DND-41 (cell line): ENCODE measurements around the gene KCNB1.

Source experiments
- ATAC-seq: fragments of 200-7000 bp; cut with Tn5 transposase; 3 replicates; pipeline ENCODE4 v1.9.1; 2021; ENCODE audit warnings: low read depth; ENCODE audit not compliant: insufficient read depth
- DNase-seq: peaks from one replicate; pipeline ENCODE4 v3.0.0-alpha.2; 2020
- H2AFZ ChIP-seq: 2 replicates; pipeline ENCODE4 v1.6.0; 2012; ENCODE audit warnings: low read depth, low read length
- H3K27ac ChIP-seq: 2 replicates; pipeline ENCODE4 v1.5.1; 2012; ENCODE audit warnings: low read length, inconsistent platforms
- H3K27me3 ChIP-seq: fragments of 200-600 bp; sonication (generic); 2 replicates; pipeline ENCODE4 v1.6.0; 2012; ENCODE audit warnings: low read length, mild to moderate bottlenecking, inconsistent platforms; ENCODE audit not compliant: insufficient read depth, poor library complexity
- H3K36me3 ChIP-seq: 2 replicates; pipeline ENCODE4 v1.5.1; 2012; ENCODE audit warnings: low read length, inconsistent platforms; ENCODE audit not compliant: insufficient read depth
- H3K4me1 ChIP-seq: 2 replicates; pipeline ENCODE4 v1.5.1; 2012; ENCODE audit warnings: mild to moderate bottlenecking, low read length; ENCODE audit not compliant: insufficient read depth
- H3K4me2 ChIP-seq: 2 replicates; pipeline ENCODE4 v1.6.0; 2012; ENCODE audit warnings: mild to moderate bottlenecking, moderate library complexity, low read length, inconsistent platforms; ENCODE audit not compliant: insufficient read depth
- H3K4me3 ChIP-seq, 2 experiments: fragments of 200-600 bp in 1 of 2; shearing (Covaris generic) in 1 of 2; 2 replicates each; pipeline ENCODE4 v1.5.1; 2012 to 2016; ENCODE audit warnings: inconsistent platforms in 2 of 2, low read length in 2 of 2, mild to moderate bottlenecking in 2 of 2, low read depth in 1 of 2, moderate library complexity in 1 of 2
- H3K79me2 ChIP-seq: 2 replicates; pipeline ENCODE4 v1.6.0; 2012; ENCODE audit warnings: low read length, inconsistent platforms; ENCODE audit not compliant: insufficient read depth
- H3K9ac ChIP-seq: 2 replicates; pipeline ENCODE4 v1.6.0; 2012; ENCODE audit warnings: low read depth, mild to moderate bottlenecking, inconsistent platforms, low read length, moderate library complexity
- H3K9me3 ChIP-seq: 2 replicates; pipeline ENCODE4 v1.5.1; 2012; ENCODE audit warnings: low read length, moderate library complexity, mild to moderate bottlenecking, inconsistent platforms; ENCODE audit not compliant: insufficient read depth, severe bottlenecking
- H4K20me1 ChIP-seq: 2 replicates; pipeline ENCODE4 v1.6.0; 2012; ENCODE audit warnings: low read length; ENCODE audit not compliant: insufficient read depth
- EZH2 ChIP-seq: IDR thresholded peaks from 3 replicates; pipeline ENCODE4 v1.6.1; 2012; ENCODE audit warnings: borderline replicate concordance, low read depth, mild to moderate bottlenecking, moderate library complexity, low read length, inconsistent platforms; ENCODE audit not compliant: severe bottlenecking
- TF ChIP-seq, protein P1 (sequence below): IDR thresholded peaks from 2 replicates; pipeline ENCODE4 v1.5.1; 2012; ENCODE audit warnings: borderline replicate concordance, low read length, moderate library complexity, mild to moderate bottlenecking; ENCODE audit not compliant: poor library complexity, severe bottlenecking; ENCODE audit errors: extremely low read depth

KCNB1 gene

DNA sequence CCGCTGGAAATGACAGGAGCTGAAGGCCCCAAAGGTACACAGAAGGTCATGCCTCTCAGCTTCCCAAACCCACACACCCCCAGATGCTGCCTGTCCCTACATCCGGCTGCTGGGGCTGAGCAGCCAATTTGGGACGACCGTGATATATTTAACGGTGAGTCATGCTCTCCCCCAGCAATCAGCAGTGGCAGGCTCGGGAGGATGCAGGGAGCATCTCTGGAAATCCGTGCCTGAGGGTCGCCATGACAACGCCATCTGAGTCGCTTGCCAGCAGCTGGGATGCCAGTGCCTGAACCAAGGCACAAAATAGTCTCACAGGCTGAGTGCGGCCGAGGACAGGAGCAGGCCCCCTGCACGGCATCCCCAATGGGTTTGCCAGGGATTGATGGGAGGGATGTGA, 57.9 kb downstream of the KCNB1 start:
- Histone ChIP-seq H3K4me3 (no peak overlapping the region), H3K9me3 (no peaks in the 10 kb centered on the region), H3K9ac (no peak overlapping the region), H3K79me2 (no peaks in the 10 kb centered on the region), H4K20me1 (no peaks in the 10 kb centered on the region; the same call in 1 of the 2 replicates), H3K4me1 (no peaks in the 10 kb centered on the region), H3K27ac (no peak overlapping the region), H3K36me3 (no peaks in the 10 kb centered on the region), H3K27me3 (peaks cover 10% of the 10 kb centered on the region), H2AFZ (no peak overlapping the region), H3K4me2 (no peak overlapping the region)
- no peak for DNase-seq
- TF ChIP-seq EZH2: no peak
- TF ChIP-seq, protein P1, sequence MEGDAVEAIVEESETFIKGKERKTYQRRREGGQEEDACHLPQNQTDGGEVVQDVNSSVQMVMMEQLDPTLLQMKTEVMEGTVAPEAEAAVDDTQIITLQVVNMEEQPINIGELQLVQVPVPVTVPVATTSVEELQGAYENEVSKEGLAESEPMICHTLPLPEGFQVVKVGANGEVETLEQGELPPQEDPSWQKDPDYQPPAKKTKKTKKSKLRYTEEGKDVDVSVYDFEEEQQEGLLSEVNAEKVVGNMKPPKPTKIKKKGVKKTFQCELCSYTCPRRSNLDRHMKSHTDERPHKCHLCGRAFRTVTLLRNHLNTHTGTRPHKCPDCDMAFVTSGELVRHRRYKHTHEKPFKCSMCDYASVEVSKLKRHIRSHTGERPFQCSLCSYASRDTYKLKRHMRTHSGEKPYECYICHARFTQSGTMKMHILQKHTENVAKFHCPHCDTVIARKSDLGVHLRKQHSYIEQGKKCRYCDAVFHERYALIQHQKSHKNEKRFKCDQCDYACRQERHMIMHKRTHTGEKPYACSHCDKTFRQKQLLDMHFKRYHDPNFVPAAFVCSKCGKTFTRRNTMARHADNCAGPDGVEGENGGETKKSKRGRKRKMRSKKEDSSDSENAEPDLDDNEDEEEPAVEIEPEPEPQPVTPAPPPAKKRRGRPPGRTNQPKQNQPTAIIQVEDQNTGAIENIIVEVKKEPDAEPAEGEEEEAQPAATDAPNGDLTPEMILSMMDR: no peak
- no peak for ATAC-seq

- no peaks in the 10 kb centered on the region; the same call in 1 of the 2 replicates for H4K20me1 ChIP-seq
- H2AFZ ChIP-seq: no peak overlapping the region
- no peaks in the 10 kb centered on the region for H3K36me3 ChIP-seq
- H3K9me3 ChIP-seq: no peaks in the 10 kb centered on the region
- ATAC-seq: no peak
- TF ChIP-seq EZH2: no peak
- TF ChIP-seq, protein P1: no peak
- H3K79me2 ChIP-seq: no peaks in the 10 kb centered on the region
- peaks cover 20% of the 10 kb centered on the region for H3K27me3 ChIP-seq
- H3K4me3 ChIP-seq: no peak overlapping the region
- H3K9ac ChIP-seq: no peak overlapping the region
- no peak overlapping the region for H3K4me2 ChIP-seq
- DNase-seq: no peak
- H3K4me1 ChIP-seq: no peaks in the 10 kb centered on the region
- no peak overlapping the region for H3K27ac ChIP-seq
Measured at GRCh38 chr20:49422161-49422560, 60.3 kb downstream of the KCNB1 start.

- Histone ChIP-seq H3K9ac (no peak overlapping the region), H3K9me3 (no peaks in the 10 kb centered on the region), H3K4me1 (no peaks in the 10 kb centered on the region), H3K79me2 (no peaks in the 10 kb centered on the region), H3K27ac (no peak overlapping the region), H2AFZ (no peak overlapping the region), H3K4me3 (no peak overlapping the region), H3K36me3 (no peaks in the 10 kb centered on the region), H3K27me3 (peaks cover 25% of the 10 kb centered on the region), H4K20me1 (no peaks in the 10 kb centered on the region; the same call in 1 of the 2 replicates), H3K4me2 (no peak overlapping the region)
- ATAC-seq (no peak), DNase-seq (no peak)
- TF ChIP-seq, protein P1: no peak
- TF ChIP-seq EZH2: no peak
Measured at GRCh38 chr20:49420811-49421295, 61.6 kb downstream of the KCNB1 start.
